Gastrocnemius medialis (tissue), 4 donors: Measurements from ENCODE around the gene FAS.

Source experiments
- CTCF ChIP-seq, 5 experiments: fragments of 450-650 bp in 3 of 5; fragments of 200-600 bp in 2 of 5; sonication (generic) in 2 of 5; IDR thresholded peaks in 4 of 5; conservative IDR thresholded peaks in 1 of 5; 1 replicate in 4 of 5; 2 replicates in 1 of 5; pipeline ENCODE4 v1.5.1; 2016 to 2019; ENCODE audit warnings: antibody characterized with exemption in 5 of 5, mild to moderate bottlenecking in 3 of 5, moderate library complexity in 3 of 5
- POLR2A ChIP-seq, 2 donors: fragments of 450-650 bp; IDR thresholded peaks; one replicate each; pipeline ENCODE4 v1.6.1; 2017; ENCODE audit warnings: antibody characterized with exemption in 2 of 2, mild to moderate bottlenecking in 2 of 2, moderate library complexity in 2 of 2

DNA sequence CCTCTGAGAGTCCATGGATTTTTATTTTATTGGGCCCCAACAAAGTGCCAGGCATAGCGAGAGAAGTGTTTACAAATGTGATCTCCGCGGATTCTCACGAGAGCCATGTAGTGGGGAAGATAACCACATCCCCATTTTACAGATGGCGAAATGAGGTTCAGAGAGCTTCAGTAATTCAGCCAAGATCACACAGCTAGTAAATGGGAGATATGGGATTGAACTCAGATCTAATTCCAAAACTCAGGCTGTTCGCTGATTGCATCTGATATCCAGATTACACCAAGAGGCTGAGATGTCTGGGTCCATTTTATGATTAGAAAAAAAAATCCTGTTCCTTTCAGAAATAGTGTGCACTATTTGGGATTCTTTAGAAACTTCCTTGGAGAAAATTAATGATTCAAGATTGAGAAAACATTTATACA lies 1.3 kb downstream of the FAS start:
- no peak for TF ChIP-seq CTCF (IDR thresholded peaks at IDR 0.05 in 4 of 5, conservative IDR thresholded peaks at IDR 0.05 in 1 of 5)
- TF ChIP-seq POLR2A (IDR thresholded peaks at IDR 0.05), result no peak
